Central memory CD8-positive, alpha-beta T cell (primary cell): ENCODE data around the gene KCNMA1.
"Not testable (repeated sequence)": the region's sequence is repeated elsewhere in the genome, so short reads cannot be mapped to it uniquely, and the experiment has no call there.

Experiments used
- ATAC-seq: fragments of 150-1000 bp; cut with Tn5 transposase; replicated peaks from 2 replicates; pipeline ENCODE4 v1.10.0; 2022; ENCODE audit warnings: mild to moderate bottlenecking, moderate FRiP score, moderate number of reproducible peaks; ENCODE audit not compliant: poor library complexity, severe bottlenecking; ENCODE audit errors: extremely low read depth
- DNase-seq, 2 donors: peaks; one replicate each; pipeline ENCODE4 v3.0.0; 2021; ENCODE audit warnings: low spot score in 2 of 2
- H3K27ac Mint-ChIP-seq: one replicate; pipeline ENCODE4 v1.8.0; 2022; ENCODE audit warnings: low read depth, mild to moderate bottlenecking, moderate library complexity, mixed read lengths
- H3K27me3 Mint-ChIP-seq: one replicate; pipeline ENCODE4 v1.8.0; 2022; ENCODE audit warnings: mixed read lengths
- H3K36me3 Mint-ChIP-seq: one replicate; pipeline ENCODE4 v1.8.0; 2022; ENCODE audit warnings: mild to moderate bottlenecking, moderate library complexity, mixed read lengths; ENCODE audit not compliant: insufficient read depth
- H3K4me1 Mint-ChIP-seq: one replicate; pipeline ENCODE4 v1.8.0; 2022; ENCODE audit warnings: mixed read lengths
- H3K4me3 Mint-ChIP-seq: one replicate; pipeline ENCODE4 v1.8.0; 2022; ENCODE audit warnings: mild to moderate bottlenecking, moderate library complexity, mixed read lengths
- H3K9me3 Mint-ChIP-seq: one replicate; pipeline ENCODE4 v1.8.0; 2022; ENCODE audit warnings: mixed read lengths

KCNMA1 gene

GRCh38 chr10:77416311-77417135, 221.1 kb downstream of the KCNMA1 start:
- Mint-ChIP-seq H3K27me3 (no peaks in the 10 kb centered on the region), H3K27ac (no peak overlapping the region), H3K9me3 (no peaks in the 10 kb centered on the region), H3K36me3 (no peaks in the 10 kb centered on the region), H3K4me3 (no peak overlapping the region), H3K4me1 (no peaks in the 10 kb centered on the region)
- ATAC-seq (no peak), DNase-seq (no peak)

GRCh38 chr10:77415313-77415960, 222.2 kb downstream of the KCNMA1 start:
- no peak for DNase-seq
- no peaks in the 10 kb centered on the region for H3K36me3 Mint-ChIP-seq
- peaks cover 9% of the 10 kb centered on the region for H3K27me3 Mint-ChIP-seq
- no peak overlapping the region for H3K27ac Mint-ChIP-seq
- no peak overlapping the region for H3K4me3 Mint-ChIP-seq
- ATAC-seq = no peak
- H3K9me3 Mint-ChIP-seq = no peaks in the 10 kb centered on the region
- no peaks in the 10 kb centered on the region for H3K4me1 Mint-ChIP-seq

GRCh38 chr10:77413231-77413630, 224.4 kb downstream of the KCNMA1 start:
- no peak overlapping the region for H3K4me3 Mint-ChIP-seq
- no peaks in the 10 kb centered on the region for H3K9me3 Mint-ChIP-seq
- ATAC-seq (no peak), DNase-seq (no peak)
- H3K27ac Mint-ChIP-seq = no peak overlapping the region
- H3K36me3 Mint-ChIP-seq = no peaks in the 10 kb centered on the region
- peaks cover 11% of the 10 kb centered on the region for H3K27me3 Mint-ChIP-seq
- H3K4me1 Mint-ChIP-seq = no peaks in the 10 kb centered on the region

GRCh38 chr10:77412573-77413133, 225.0 kb downstream of the KCNMA1 start:
- not testable (repeated sequence) for DNase-seq, H3K27ac Mint-ChIP-seq, H3K36me3 Mint-ChIP-seq, ATAC-seq, H3K9me3 Mint-ChIP-seq, H3K4me1 Mint-ChIP-seq, H3K4me3 Mint-ChIP-seq
- peaks cover 11% of the 10 kb centered on the region for H3K27me3 Mint-ChIP-seq

GRCh38 chr10:77411805-77412204, 225.8 kb downstream of the KCNMA1 start:
- Mint-ChIP-seq H3K4me1 (no peaks in the 10 kb centered on the region), H3K27ac (no peak overlapping the region), H3K9me3 (no peaks in the 10 kb centered on the region), H3K27me3 (peaks cover 11% of the 10 kb centered on the region), H3K4me3 (no peak overlapping the region), H3K36me3 (no peaks in the 10 kb centered on the region)
- no peak for DNase-seq
- ATAC-seq = no peak

GRCh38 chr10:77410523-77410922, 227.1 kb downstream of the KCNMA1 start:
- no peak overlapping the region for H3K27ac Mint-ChIP-seq
- peaks cover 11% of the 10 kb centered on the region for H3K27me3 Mint-ChIP-seq
- no peak overlapping the region for H3K4me3 Mint-ChIP-seq
- ATAC-seq (no peak), DNase-seq (no peak)
- H3K36me3 Mint-ChIP-seq = no peaks in the 10 kb centered on the region
- H3K9me3 Mint-ChIP-seq = no peaks in the 10 kb centered on the region
- H3K4me1 Mint-ChIP-seq = no peaks in the 10 kb centered on the region

- ATAC-seq (no peak), DNase-seq (no peak)
- no peaks in the 10 kb centered on the region for H3K36me3 Mint-ChIP-seq
- no peak overlapping the region for H3K4me3 Mint-ChIP-seq
- H3K4me1 Mint-ChIP-seq = no peaks in the 10 kb centered on the region
- H3K9me3 Mint-ChIP-seq = no peaks in the 10 kb centered on the region
- peaks cover 11% of the 10 kb centered on the region for H3K27me3 Mint-ChIP-seq
- H3K27ac Mint-ChIP-seq = no peak overlapping the region
These were observed 227.7 kb downstream of the KCNMA1 start for GRCh38 chr10:77409697-77410471.

- Mint-ChIP-seq H3K9me3 (no peaks in the 10 kb centered on the region), H3K4me1 (no peaks in the 10 kb centered on the region), H3K4me3 (no peak overlapping the region), H3K27ac (no peak overlapping the region), H3K27me3 (peaks cover 18% of the 10 kb centered on the region), H3K36me3 (no peaks in the 10 kb centered on the region)
- DNase-seq (no peak), ATAC-seq (no peak)
These were observed 229.3 kb downstream of the KCNMA1 start for GRCh38 chr10:77408259-77408658.

- Mint-ChIP-seq H3K9me3 (no peaks in the 10 kb centered on the region), H3K4me1 (no peaks in the 10 kb centered on the region), H3K27me3 (peaks cover 32% of the 10 kb centered on the region), H3K36me3 (no peaks in the 10 kb centered on the region), H3K4me3 (no peak overlapping the region), H3K27ac (no peak overlapping the region)
- DNase-seq = no peak
- no peak for ATAC-seq
These were observed 230.7 kb downstream of the KCNMA1 start for GRCh38 chr10:77406764-77407430.

- ATAC-seq (no peak), DNase-seq (no peak)
- no peak overlapping the region for H3K4me3 Mint-ChIP-seq
- H3K4me1 Mint-ChIP-seq = no peaks in the 10 kb centered on the region
- H3K36me3 Mint-ChIP-seq = no peaks in the 10 kb centered on the region
- peaks cover 36% of the 10 kb centered on the region for H3K27me3 Mint-ChIP-seq
- no peak overlapping the region for H3K27ac Mint-ChIP-seq
- H3K9me3 Mint-ChIP-seq = no peaks in the 10 kb centered on the region
These were observed 231.8 kb downstream of the KCNMA1 start for GRCh38 chr10:77405771-77406241.

GRCh38 chr10:77404810-77405209, 232.8 kb downstream of the KCNMA1 start:
- no peak for DNase-seq
- Mint-ChIP-seq H3K27ac (no peak overlapping the region), H3K4me3 (no peak overlapping the region), H3K36me3 (no peaks in the 10 kb centered on the region), H3K27me3 (peaks cover 30% of the 10 kb centered on the region), H3K4me1 (no peaks in the 10 kb centered on the region), H3K9me3 (no peaks in the 10 kb centered on the region)
- no peak for ATAC-seq

GRCh38 chr10:77403761-77404160, 233.8 kb downstream of the KCNMA1 start:
- Mint-ChIP-seq H3K4me3 (no peak overlapping the region), H3K36me3 (no peaks in the 10 kb centered on the region), H3K27me3 (peaks cover 30% of the 10 kb centered on the region), H3K9me3 (no peaks in the 10 kb centered on the region), H3K4me1 (no peaks in the 10 kb centered on the region), H3K27ac (no peak overlapping the region)
- DNase-seq (no peak), ATAC-seq (no peak)
